ENCODE results near the gene PROM2. TPM values are rescaled to one million over a fixed set of nuclear protein-coding genes. Genes with fewer than 3 reads are reported as not detected.

Gene PROM2
- total RNA-seq, 1 donor from 2014 or later, result 14.2 TPM

DNA sequence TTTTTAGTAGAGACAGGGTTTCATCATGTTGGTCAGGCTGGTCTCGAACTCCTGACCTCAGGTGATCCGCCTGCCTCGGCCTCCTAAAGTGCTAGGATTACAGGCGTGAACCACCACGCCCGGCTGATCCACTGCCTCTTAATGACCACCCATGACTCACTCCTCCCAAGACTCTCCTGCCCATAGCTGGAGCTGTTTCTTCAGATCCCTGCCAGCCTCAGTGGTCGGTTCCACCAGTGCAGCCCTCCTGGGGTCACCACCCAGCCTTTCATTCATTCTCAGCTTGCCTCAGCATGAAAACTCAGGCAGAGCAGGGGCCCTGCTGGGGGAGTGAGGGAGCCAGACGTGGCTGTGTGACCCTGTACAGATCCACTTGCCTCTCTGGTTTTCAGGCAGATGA, 35.4 kb downstream of the PROM2 start:
- Mint-ChIP-seq H3K4me3 (ENCODE audit: low read depth) (no peak overlapping the region), H3K4me1 (ENCODE audit: low read depth) (peaks cover 6% of the 10 kb centered on the region), H3K27me3 (peaks cover 7% of the 10 kb centered on the region), H3K9me3 (ENCODE audit: low read depth) (no peaks in the 10 kb centered on the region), H3K27ac (no peak overlapping the region), H3K36me3 (ENCODE audit: insufficient read depth) (no peaks in the 10 kb centered on the region)
- TF ChIP-seq, protein P1, sequence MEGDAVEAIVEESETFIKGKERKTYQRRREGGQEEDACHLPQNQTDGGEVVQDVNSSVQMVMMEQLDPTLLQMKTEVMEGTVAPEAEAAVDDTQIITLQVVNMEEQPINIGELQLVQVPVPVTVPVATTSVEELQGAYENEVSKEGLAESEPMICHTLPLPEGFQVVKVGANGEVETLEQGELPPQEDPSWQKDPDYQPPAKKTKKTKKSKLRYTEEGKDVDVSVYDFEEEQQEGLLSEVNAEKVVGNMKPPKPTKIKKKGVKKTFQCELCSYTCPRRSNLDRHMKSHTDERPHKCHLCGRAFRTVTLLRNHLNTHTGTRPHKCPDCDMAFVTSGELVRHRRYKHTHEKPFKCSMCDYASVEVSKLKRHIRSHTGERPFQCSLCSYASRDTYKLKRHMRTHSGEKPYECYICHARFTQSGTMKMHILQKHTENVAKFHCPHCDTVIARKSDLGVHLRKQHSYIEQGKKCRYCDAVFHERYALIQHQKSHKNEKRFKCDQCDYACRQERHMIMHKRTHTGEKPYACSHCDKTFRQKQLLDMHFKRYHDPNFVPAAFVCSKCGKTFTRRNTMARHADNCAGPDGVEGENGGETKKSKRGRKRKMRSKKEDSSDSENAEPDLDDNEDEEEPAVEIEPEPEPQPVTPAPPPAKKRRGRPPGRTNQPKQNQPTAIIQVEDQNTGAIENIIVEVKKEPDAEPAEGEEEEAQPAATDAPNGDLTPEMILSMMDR (IDR thresholded peaks at IDR 0.05; ENCODE audit: unreplicated experiment), result no peak
- no peak for DNase-seq (ENCODE audit: low spot score, unreplicated experiment)

DNA sequence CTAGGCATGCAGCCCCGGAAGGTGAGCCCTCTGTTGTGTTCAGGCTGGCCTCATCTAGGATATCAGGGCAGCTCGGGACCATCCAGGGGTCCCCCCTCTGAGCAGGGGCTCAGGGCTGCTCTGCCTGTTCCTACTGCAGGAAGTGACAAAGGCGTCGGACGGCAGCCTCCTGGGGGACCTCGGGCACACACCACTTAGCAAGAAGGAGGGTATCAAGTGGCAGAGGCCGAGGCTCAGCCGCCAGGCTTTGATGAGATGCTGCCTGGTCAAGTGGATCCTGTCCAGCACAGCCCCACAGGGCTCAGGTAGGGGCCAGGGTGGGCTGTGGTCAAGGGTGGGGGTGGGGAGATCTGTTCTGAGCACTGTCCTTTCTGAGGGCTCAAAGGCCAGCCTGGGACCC, 36.0 kb downstream of the PROM2 start:
- H3K27me3 Mint-ChIP-seq, result peaks cover 9% of the 10 kb centered on the region
- peaks cover 7% of the 10 kb centered on the region for H3K4me1 Mint-ChIP-seq (ENCODE audit: low read depth)
- no peaks in the 10 kb centered on the region for H3K36me3 Mint-ChIP-seq (ENCODE audit: insufficient read depth)
- no peaks in the 10 kb centered on the region for H3K9me3 Mint-ChIP-seq (ENCODE audit: low read depth)
- no peak for DNase-seq (ENCODE audit: low spot score, unreplicated experiment)
- H3K27ac Mint-ChIP-seq, result no peak overlapping the region
- TF ChIP-seq, protein P1 (IDR thresholded peaks at IDR 0.05; ENCODE audit: unreplicated experiment), result no peak
- no peak overlapping the region for H3K4me3 Mint-ChIP-seq (ENCODE audit: low read depth)

DNA sequence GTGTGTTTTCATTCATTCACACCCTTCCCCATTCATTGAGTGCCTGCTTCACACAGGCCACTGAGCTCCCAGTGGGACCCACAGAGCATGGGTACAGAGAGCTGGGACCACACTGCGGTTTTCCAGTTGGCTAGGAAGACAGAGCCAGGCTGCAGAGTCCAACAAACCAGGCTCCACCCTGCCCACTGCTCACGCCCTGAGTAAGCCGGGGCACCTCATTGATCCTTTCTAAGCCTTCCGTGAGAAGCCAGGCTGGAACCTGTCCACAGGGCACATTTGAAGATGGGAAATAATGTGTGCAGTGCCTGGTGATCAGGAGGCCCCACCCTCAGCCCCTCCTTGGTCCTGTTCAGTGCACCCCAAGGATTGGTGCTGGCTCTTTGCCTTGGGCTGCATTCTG, 36.4 kb downstream of the PROM2 start:
- no peaks in the 10 kb centered on the region for H3K36me3 Mint-ChIP-seq (ENCODE audit: insufficient read depth)
- H3K9me3 Mint-ChIP-seq (ENCODE audit: low read depth), result no peaks in the 10 kb centered on the region
- H3K4me3 Mint-ChIP-seq (ENCODE audit: low read depth), result no peak overlapping the region
- H3K4me1 Mint-ChIP-seq (ENCODE audit: low read depth), result peaks cover 4% of the 10 kb centered on the region
- no peak for DNase-seq (ENCODE audit: low spot score, unreplicated experiment)
- TF ChIP-seq, protein P1 (IDR thresholded peaks at IDR 0.05; ENCODE audit: unreplicated experiment), result no peak
- no peak overlapping the region for H3K27ac Mint-ChIP-seq
- peaks cover 9% of the 10 kb centered on the region for H3K27me3 Mint-ChIP-seq

DNA sequence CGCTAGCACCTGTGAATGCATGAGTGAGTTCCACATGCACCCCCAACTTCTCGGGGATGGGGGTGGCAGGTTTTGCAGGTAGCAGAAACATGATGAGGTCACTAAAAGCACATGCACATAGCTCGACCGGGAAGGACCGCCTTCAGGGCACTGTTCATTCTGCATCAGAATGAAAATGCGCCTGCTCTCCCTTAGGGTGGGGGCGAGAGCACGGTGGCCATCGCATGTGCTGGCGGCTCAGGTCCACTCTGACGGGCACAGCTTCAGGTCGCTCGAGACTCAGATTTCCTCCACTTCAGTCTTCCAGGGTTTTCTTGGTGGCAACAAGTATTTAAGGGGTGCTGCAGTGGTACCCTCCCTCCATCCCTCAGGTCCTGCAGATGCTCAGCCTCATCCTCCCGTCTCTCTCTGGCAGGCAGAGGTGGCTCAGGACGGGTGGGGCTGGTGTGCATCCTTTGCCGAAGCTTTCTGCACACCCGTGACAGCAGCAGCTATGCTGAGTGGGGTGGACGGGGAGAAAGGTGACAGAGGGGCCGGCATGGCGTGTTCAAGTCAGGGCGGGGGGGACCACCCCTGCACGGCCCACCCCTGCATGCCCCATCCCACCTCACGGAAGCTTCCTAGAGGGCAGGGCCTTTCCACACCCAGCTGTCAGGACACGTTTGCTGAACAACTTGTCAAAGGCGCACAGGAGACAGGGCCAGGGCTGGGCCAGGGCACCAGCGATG, 37.7 kb downstream of the PROM2 start:
- Mint-ChIP-seq H3K4me1 (ENCODE audit: low read depth) (peaks cover 1% of the 10 kb centered on the region), H3K4me3 (ENCODE audit: low read depth) (no peak overlapping the region), H3K27me3 (peaks cover 6% of the 10 kb centered on the region), H3K9me3 (ENCODE audit: low read depth) (no peaks in the 10 kb centered on the region), H3K36me3 (ENCODE audit: insufficient read depth) (no peaks in the 10 kb centered on the region), H3K27ac (no peak overlapping the region)
- no peak for DNase-seq (ENCODE audit: low spot score, unreplicated experiment)
- TF ChIP-seq, protein P1 (IDR thresholded peaks at IDR 0.05; ENCODE audit: unreplicated experiment), result no peak

DNA sequence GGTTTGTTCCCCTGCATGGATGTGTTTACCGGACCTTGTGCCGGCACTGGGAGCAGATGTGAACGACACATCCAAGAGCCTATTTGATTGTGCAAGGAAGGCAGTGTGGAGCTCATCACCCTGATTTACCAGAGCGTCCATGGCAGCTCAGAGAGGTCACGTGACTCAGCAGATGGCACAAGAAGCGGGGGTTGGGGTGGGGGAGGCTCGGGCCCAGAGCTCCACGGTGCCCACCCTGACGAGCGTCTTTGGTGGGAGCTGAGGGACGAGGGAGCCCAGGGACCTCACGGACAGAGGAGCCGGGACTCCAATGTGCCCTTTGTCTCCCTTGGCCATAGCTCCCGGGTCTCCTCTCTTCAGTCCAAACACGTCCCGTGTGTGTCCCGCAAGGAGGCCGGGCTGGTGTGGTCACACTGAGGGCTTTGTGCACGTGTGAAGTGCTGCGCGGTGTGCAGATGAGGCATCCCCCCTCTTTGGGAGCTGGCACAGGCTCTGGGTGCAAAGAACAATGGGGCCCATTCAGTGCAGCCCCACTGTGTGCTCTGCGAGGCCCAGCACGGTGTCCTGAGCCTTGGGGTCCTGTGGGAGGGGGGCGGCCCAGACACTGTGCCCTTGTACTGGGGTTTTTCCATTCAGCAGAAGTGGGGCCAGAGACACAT, 38.4 kb downstream of the PROM2 start:
- no peak for DNase-seq (ENCODE audit: low spot score, unreplicated experiment)
- Mint-ChIP-seq H3K9me3 (ENCODE audit: low read depth) (no peaks in the 10 kb centered on the region), H3K4me3 (ENCODE audit: low read depth) (no peak overlapping the region), H3K36me3 (ENCODE audit: insufficient read depth) (no peaks in the 10 kb centered on the region), H3K4me1 (ENCODE audit: low read depth) (peaks cover 1% of the 10 kb centered on the region), H3K27ac (no peak overlapping the region), H3K27me3 (peaks cover 9% of the 10 kb centered on the region)
- TF ChIP-seq, protein P1 (IDR thresholded peaks at IDR 0.05; ENCODE audit: unreplicated experiment), result no peak

All from progenitor cell of endocrine pancreas (in vitro differentiated cells).